ENCODE results near the gene HRK.

HRK gene

GRCh38 chr12:116892349-116893140 is 11.3 kb upstream of the HRK start:
- H3K4me3 ChIP-seq (ENCODE audit: low read depth, low read length): no peak overlapping the region
- in situ Hi-C loops (cut with HindIII; ENCODE audit: low sequenced_read_pairs): no loop called here
- no peak for TF ChIP-seq CTCF (IDR thresholded peaks at IDR 0.05; ENCODE audit: low read depth, low read length)
- DNase-seq (ENCODE audit: low read depth, low spot score): no peak

- in situ Hi-C loops (cut with HindIII; ENCODE audit: low sequenced_read_pairs): no loop called here
- no peak for TF ChIP-seq CTCF (IDR thresholded peaks at IDR 0.05; ENCODE audit: low read depth, low read length)
- DNase-seq (ENCODE audit: low read depth, low spot score): no peak
- no peak overlapping the region for H3K4me3 ChIP-seq (ENCODE audit: low read depth, low read length)
Measured at GRCh38 chr12:116891019-116891418, 9.8 kb upstream of the HRK start.

GRCh38 chr12:116890330-116890729 is 9.1 kb upstream of the HRK start:
- in situ Hi-C loops (cut with HindIII; ENCODE audit: low sequenced_read_pairs): no loop called here
- DNase-seq (ENCODE audit: low read depth, low spot score): no peak
- H3K4me3 ChIP-seq (ENCODE audit: low read depth, low read length): no peak overlapping the region
- TF ChIP-seq CTCF (IDR thresholded peaks at IDR 0.05; ENCODE audit: low read depth, low read length): no peak

GRCh38 chr12:116887897-116888296 is 6.7 kb upstream of the HRK start:
- TF ChIP-seq CTCF (IDR thresholded peaks at IDR 0.05; ENCODE audit: low read depth, low read length): no peak
- in situ Hi-C loops (cut with HindIII; ENCODE audit: low sequenced_read_pairs): no loop called here
- no peak for DNase-seq (ENCODE audit: low read depth, low spot score)

GRCh38 chr12:116887244-116887643 is 6.0 kb upstream of the HRK start:
- DNase-seq (ENCODE audit: low read depth, low spot score): no peak
- H3K4me3 ChIP-seq (ENCODE audit: low read depth, low read length): no peak overlapping the region
- TF ChIP-seq CTCF (IDR thresholded peaks at IDR 0.05; ENCODE audit: low read depth, low read length): no peak
- in situ Hi-C loops (cut with HindIII; ENCODE audit: low sequenced_read_pairs): no loop called here

More at GRCh38 chr12:116887897-116888296, 6.7 kb upstream of the HRK start:
- H3K4me3 ChIP-seq (ENCODE audit: low read depth, low read length): no peak overlapping the region

- in situ Hi-C loops (cut with HindIII; ENCODE audit: low sequenced_read_pairs): no loop called here
- DNase-seq (ENCODE audit: low read depth, low spot score): no peak
- no peak overlapping the region for H3K4me3 ChIP-seq (ENCODE audit: low read depth, low read length)
- TF ChIP-seq CTCF (IDR thresholded peaks at IDR 0.05; ENCODE audit: low read depth, low read length): no peak
Measured at GRCh38 chr12:116885491-116885890, 4.2 kb upstream of the HRK start.

Measured in astrocyte of the spinal cord (primary cell).